Heart left ventricle (tissue), 16 donors: ENCODE data around the gene U2SURP. TPM values are rescaled to one million over a fixed set of nuclear protein-coding genes. Genes with fewer than 3 reads are reported as not detected.

Experiments
- ATAC-seq, 4 donors: fragments of 200-7000 bp; cut with Tn5 transposase; one replicate each; pipeline ENCODE4 v1.9.1; 2020 to 2022; ENCODE audit warnings: moderate library complexity in 4 of 4, mild to moderate bottlenecking in 3 of 4, moderate number of reproducible peaks in 1 of 4
- DNase-seq, 5 donors: peaks; one replicate each; pipeline ENCODE4 v3.0.0-alpha.2; 2020
- H3K27ac ChIP-seq, 12 donors: fragments of 200-600 bp; sonication (generic) in 4 of 12; one replicate each; pipeline versions ENCODE4 v1.5.0 to v1.8.0; 2016 to 2022; ENCODE audit warnings: mild to moderate bottlenecking in 2 of 12
- H3K27me3 ChIP-seq, 9 donors: fragments of 200-600 bp; sonication (generic) in 2 of 9; one replicate each; pipeline versions ENCODE4 v1.5.1 to v1.8.0; 2016 to 2022; ENCODE audit warnings: mild to moderate bottlenecking in 3 of 9
- H3K36me3 ChIP-seq, 9 donors: fragments of 200-600 bp; sonication (generic) in 2 of 9; one replicate each; pipeline versions ENCODE4 v1.5.0 to v1.8.0; 2018 to 2022; ENCODE audit warnings: mild to moderate bottlenecking in 2 of 9
- H3K4me1 ChIP-seq, 12 donors: fragments of 200-600 bp; sonication (generic) in 4 of 12; one replicate each; pipeline versions ENCODE4 v1.5.0 to v1.8.0; 2016 to 2022; ENCODE audit warnings: mild to moderate bottlenecking in 3 of 12
- H3K4me3 ChIP-seq, 12 donors: fragments of 200-600 bp; sonication (generic) in 4 of 12; one replicate each; pipeline versions ENCODE4 v1.5.0 to v1.8.0; 2017 to 2022; ENCODE audit warnings: mild to moderate bottlenecking in 9 of 12, moderate library complexity in 4 of 12
- H3K9me3 ChIP-seq, 12 donors: fragments of 200-600 bp; sonication (generic) in 4 of 12; one replicate each; pipeline versions ENCODE4 v1.5.0 to v1.8.0; 2016 to 2022; ENCODE audit warnings: mild to moderate bottlenecking in 1 of 12
- POLR2A ChIP-seq, 2 donors: fragments of 450-650 bp; IDR thresholded peaks; one replicate each; pipeline ENCODE4 v1.6.1; 2017; ENCODE audit warnings: antibody characterized with exemption in 2 of 2, mild to moderate bottlenecking in 2 of 2, moderate library complexity in 2 of 2
- WGBS, 4 donors: extraction: QIAGEN DNeasy Blood & Tissue Kit in 2 of 4; methylation state at CpG; one replicate each; pipeline versions ENCODE4 v1.1.5 to v1.1.7; 2013 to 2018; 5-methylcytosine and 5-hydroxymethylcytosine counted together
- intact Hi-C, 10 donors: fragments of 100-400 bp; cut with DNase I; formaldehyde crosslinking; loops; one replicate each; pipeline versions ENCODE4 v1.11.1 to v1.14.2; 2022
- long read RNA-seq, 3 donors: library from polyadenylated mRNA; unstranded; transcript quantifications; one replicate each; pipeline ENCODE4 v2.0.0, GENCODE V29; 2020 to 2021
- polyA plus RNA-seq, 2 donors: library from polyadenylated mRNA; stranded (reverse); fragments of 200-250 nt; gene quantifications; one replicate each; pipeline ENCODE4 v1.2.3, GENCODE V29; 2013
- total RNA-seq, 9 donors: library from RNA; depleted of rRNA in 2 of 9; stranded (reverse); fragments of >200 nt in 2 of 9; fragmentation: NEBNext Ultra II Directional in 3 of 9; extraction: Animal tissue kit (Norgen Biotek cat#: 25700) in 3 of 9; gene quantifications; one replicate each; pipeline versions ENCODE4 v1.1.0 to v1.2.4, GENCODE V29; 2016 to 2023
- TF ChIP-seq, protein P1 (sequence below), 12 donors: fragments of 200-600 bp; sonication (generic) in 4 of 12; IDR thresholded peaks; one replicate each; pipeline versions ENCODE4 v1.5.0 to v1.8.0; 2018 to 2022; ENCODE audit warnings: antibody characterized with exemption in 12 of 12, mild to moderate bottlenecking in 5 of 12
- donor health status: ischemic (EF 13 %, LVEDD 7.1; RV severe dilation, severe dysfunction).
- donor health status: healthy with polysubstance abuse.
- donor health status: DM: no; HTN: yes; CAD: no.
- donor health status: DM: no; HTN: no; CAD: no.
- donor health status: ischemic (EF 25% LVEDD 6.9; RV normal size, moderate dysfunction).
- donor health status: ischemic (EF 25% LVEDD 5.7; RV mildly dilated, moderate dysfunction).
- donor health status: healthy.
- donor health status: DM: yes; HTN: yes; CAD: no.
- donor health status: ischemic (EF 35%, LVEDD 5.7; RV mildly dilated, moderate dysfunction).
- donor health status: nonischemic (EF 11% LVEDD 7.7; RV severe dilation, severe dysfunction).
- donor health status: DM: yes; HTN: yes; CAD: no.
- donor health status: PGD.
- donor health status: ischemic (EF 29% LVEDD 5.4; RV normal size, mild dysfunction).
- donor health status: nonischemic (EF 23%, LVEDD 6.1; RV moderate dilation, normal function).

Gene U2SURP
- total RNA-seq (10 to 100 TPM; 25.8 to 42.0 (median 33.5) TPM), polyA plus RNA-seq (10 to 100 TPM; 17.4 to 21.1 TPM)
- long read RNA-seq, donor 1, full-length matches to known transcripts: 4 of 31 reads
- long read RNA-seq, donor 1, partial matches to known transcripts: 17 of 31 reads
- long read RNA-seq, donor 1, other reads (novel, unspliced or antisense): 10 of 31 reads
- long read RNA-seq, donor 2, full-length matches to known transcripts: 5 of 76 reads
- long read RNA-seq, donor 2, partial matches to known transcripts: 62 of 76 reads
- long read RNA-seq, donor 2, other reads (novel, unspliced or antisense): 9 of 76 reads
- long read RNA-seq, donor 3, partial matches to known transcripts: 22 of 32 reads
- long read RNA-seq, donor 3, other reads (novel, unspliced or antisense): 7 of 32 reads

DNA sequence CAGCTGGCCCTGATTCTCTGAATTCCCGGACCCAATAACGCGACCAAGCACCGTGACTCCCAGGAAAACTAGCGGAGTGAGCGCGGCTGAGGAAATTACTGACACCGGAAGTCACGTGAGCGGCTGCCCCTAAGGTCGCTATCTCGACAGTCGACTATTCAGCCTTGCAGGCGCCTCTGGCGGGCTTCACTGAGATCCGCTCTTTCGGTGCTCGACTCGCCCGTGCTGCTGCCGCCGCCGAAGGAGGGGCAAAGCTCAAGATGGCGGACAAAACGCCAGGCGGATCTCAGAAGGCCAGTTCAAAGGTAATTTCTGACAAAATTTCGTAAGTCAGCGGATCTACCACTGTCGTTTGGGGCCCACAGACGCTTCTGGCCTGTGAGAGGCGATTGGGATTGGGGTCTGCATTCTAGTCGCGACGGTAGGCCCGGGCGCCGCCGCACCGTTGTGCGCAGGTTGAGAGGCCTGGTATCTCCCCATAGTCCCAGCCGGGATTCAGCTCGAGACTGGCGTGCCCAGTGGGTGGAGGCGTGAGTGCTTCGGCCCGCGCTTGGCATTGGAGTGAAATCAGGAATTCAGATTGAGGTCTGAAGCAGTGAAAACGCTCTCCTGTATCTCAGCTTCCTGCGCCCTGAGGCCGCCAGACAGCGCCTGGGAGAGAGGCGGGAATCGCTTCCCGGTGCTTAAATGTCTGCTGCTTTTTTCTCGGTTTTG lies at the start of gene U2SURP:
Gene U2SURP (plus strand): TSS at position 202 of the 714 bp plus-strand sequence. CDS start 59 bp downstream, at position 261.
- peaks cover 6 to 55% (median 43%) of the 10 kb centered on the region in 12 donors for H3K4me1 ChIP-seq
- H3K27me3 ChIP-seq: no peaks in the 10 kb centered on the region
- no peaks in the 10 kb centered on the region for H3K36me3 ChIP-seq
- peak within 1 kb of the TSS; percentile 67 to 95 (median 90) for H3K27ac ChIP-seq
- DNase-seq: peak; percentile 96 to 98 (median 97)
- intact Hi-C loops: loop anchor here in 4 of 10 donors (2.0 to 10.0 kb wide), 5 partner anchors 267 to 557 kb away; partner anchors contain the start of genes ATR (in 3 of the 4), TRPC1 (in 2 of the 4) and XRN1 (in 1 of the 4)
- TF ChIP-seq POLR2A (IDR thresholded peaks at IDR 0.05): peak in 1 of 2 donors; percentile 78
- TF ChIP-seq, protein P1, sequence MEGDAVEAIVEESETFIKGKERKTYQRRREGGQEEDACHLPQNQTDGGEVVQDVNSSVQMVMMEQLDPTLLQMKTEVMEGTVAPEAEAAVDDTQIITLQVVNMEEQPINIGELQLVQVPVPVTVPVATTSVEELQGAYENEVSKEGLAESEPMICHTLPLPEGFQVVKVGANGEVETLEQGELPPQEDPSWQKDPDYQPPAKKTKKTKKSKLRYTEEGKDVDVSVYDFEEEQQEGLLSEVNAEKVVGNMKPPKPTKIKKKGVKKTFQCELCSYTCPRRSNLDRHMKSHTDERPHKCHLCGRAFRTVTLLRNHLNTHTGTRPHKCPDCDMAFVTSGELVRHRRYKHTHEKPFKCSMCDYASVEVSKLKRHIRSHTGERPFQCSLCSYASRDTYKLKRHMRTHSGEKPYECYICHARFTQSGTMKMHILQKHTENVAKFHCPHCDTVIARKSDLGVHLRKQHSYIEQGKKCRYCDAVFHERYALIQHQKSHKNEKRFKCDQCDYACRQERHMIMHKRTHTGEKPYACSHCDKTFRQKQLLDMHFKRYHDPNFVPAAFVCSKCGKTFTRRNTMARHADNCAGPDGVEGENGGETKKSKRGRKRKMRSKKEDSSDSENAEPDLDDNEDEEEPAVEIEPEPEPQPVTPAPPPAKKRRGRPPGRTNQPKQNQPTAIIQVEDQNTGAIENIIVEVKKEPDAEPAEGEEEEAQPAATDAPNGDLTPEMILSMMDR (IDR thresholded peaks at IDR 0.05): peak in 2 of 12 donors; percentile 8
- H3K9me3 ChIP-seq: no peaks in the 10 kb centered on the region
- peak within 1 kb of the TSS; percentile 74 to 97 (median 88) for H3K4me3 ChIP-seq
- ATAC-seq: peak; percentile 90 to 96 (median 96)
- 0 to 1% (median 0%) methylated on average over 36 to 55 of the region's 55 CpGs for WGBS, 4 donors

DNA sequence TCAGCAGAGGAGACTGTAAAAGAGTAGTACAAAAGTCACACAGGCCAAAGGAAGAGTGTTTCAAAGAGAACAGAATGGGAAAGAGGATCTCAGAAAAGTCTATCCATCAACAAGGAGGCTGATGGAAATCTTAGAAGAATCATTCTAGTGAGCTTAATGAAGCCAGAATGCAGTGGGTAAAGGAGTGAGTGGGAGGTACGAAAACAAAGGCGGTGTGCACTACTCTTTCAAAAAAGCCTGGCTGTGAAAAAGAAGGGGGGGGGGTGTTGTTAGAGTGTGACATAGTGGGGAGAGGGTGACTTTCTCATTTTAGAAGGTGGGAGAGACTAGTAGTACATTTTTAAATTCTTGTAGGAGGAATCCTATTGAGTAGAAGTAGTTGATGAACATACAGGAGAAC lies 49.6 kb upstream of the U2SURP start:
- 88 to 94% (median 92%) methylated on average over 2 of the region's 2 CpGs for WGBS, 4 donors
- TF ChIP-seq, protein P1 (IDR thresholded peaks at IDR 0.05): no peak
- TF ChIP-seq POLR2A (IDR thresholded peaks at IDR 0.05): no peak
- ATAC-seq: no peak

DNA sequence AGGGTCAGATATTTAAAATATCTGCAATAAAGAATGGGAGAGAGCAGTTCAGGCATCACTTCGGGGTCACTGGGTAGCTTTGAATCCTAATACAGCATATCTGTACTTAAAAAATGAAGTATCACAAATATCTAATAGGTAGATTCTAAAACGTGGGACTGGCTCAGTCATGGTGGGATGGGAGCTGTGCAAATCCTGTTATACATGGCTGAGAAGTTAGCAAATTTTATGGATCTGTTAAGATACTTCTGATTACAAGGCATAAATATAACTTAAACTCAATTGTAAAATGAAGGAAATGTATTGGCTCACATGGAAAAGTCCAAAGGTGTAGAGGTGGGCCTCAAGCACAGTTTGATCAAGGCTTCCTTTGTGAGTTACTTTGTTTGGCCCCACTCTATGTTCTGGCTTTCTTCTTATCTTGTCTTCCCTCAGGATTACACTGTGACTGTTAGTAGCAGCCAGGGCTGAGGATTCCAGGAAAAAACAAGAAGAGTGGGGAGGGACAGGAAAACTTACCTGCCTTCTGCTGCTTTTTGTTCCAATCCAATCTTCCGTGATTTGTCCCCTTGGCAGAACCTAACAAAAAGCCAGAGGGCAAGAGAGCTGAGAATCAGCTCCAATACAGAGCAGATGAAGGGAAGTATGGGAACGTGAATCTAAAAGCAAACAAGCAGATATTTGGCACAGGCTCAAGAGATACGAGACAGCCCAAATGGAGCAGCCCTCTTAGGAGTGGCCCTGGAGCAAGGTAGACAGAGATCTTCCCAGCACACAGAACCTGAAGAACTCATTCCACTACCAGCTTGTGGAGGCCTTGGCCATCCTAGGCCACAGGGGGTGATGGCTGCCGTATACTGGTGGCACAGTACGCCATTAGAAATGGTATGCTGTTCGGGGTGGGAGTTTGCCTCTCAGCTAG lies 48.8 kb upstream of the U2SURP start:
- no peak overlapping the region for H3K4me3 ChIP-seq
- intact Hi-C loops: no loop called here
- H3K27ac ChIP-seq: no peak overlapping the region
- peaks cover 0 to 21% (median 1%) of the 10 kb centered on the region in 12 donors for H3K4me1 ChIP-seq
- peak in 3 of 4 donors; percentile 32 to 43 (median 37) for ATAC-seq
- H3K9me3 ChIP-seq: no peaks in the 10 kb centered on the region
- H3K27me3 ChIP-seq: peaks cover 0 to 4% (median under 1%) of the 10 kb centered on the region in 9 donors
- DNase-seq: no peak
- no peaks in the 10 kb centered on the region for H3K36me3 ChIP-seq
- TF ChIP-seq, protein P1 (IDR thresholded peaks at IDR 0.05): no peak
- 63 to 66% (median 64%) methylated on average over 8 of the region's 8 CpGs for WGBS, 4 donors

More for the DNA sequence above, 49.6 kb upstream of the U2SURP start:
- Histone ChIP-seq H3K27ac (no peak overlapping the region), H3K27me3 (peaks cover 0 to 11% (median 3%) of the 10 kb centered on the region in 9 donors), H3K36me3 (no peaks in the 10 kb centered on the region), H3K9me3 (no peaks in the 10 kb centered on the region), H3K4me1 (peaks cover 0 to 17% (median 0%) of the 10 kb centered on the region in 12 donors), H3K4me3 (no peak overlapping the region)
- no peak for DNase-seq
- intact Hi-C loops: no loop called here
